Trophoblast cell (in vitro differentiated cells and primary cell): Measurements from ENCODE around the gene CALCOCO1.

ENCODE experiments used
- DNase-seq, 2 donors: peaks; one replicate each; pipeline ENCODE4 v3.0.0-alpha.2; 2016
- H2AFZ ChIP-seq: 2 replicates; pipeline ENCODE4 v1.6.1; 2013; ENCODE audit warnings: low read length, moderate library complexity, mild to moderate bottlenecking; ENCODE audit not compliant: insufficient read depth, poor library complexity
- H2AK5ac ChIP-seq: 2 replicates; pipeline ENCODE4 v1.6.1; 2013; ENCODE audit warnings: mild to moderate bottlenecking, low read length
- H2BK120ac ChIP-seq: 2 replicates; pipeline ENCODE4 v1.6.1; 2013; ENCODE audit warnings: low read length, mild to moderate bottlenecking, moderate library complexity; ENCODE audit not compliant: insufficient read depth, poor library complexity
- H2BK12ac ChIP-seq: 2 replicates; pipeline ENCODE4 v1.6.1; 2013; ENCODE audit warnings: mild to moderate bottlenecking, low read length, moderate library complexity
- H2BK5ac ChIP-seq: 2 replicates; pipeline ENCODE4 v1.6.1; 2013; ENCODE audit warnings: low read length, low read depth, moderate library complexity, mild to moderate bottlenecking; ENCODE audit not compliant: poor library complexity
- H3K14ac ChIP-seq: 2 replicates; pipeline ENCODE4 v1.6.1; 2013; ENCODE audit warnings: mild to moderate bottlenecking, low read length
- H3K18ac ChIP-seq: 2 replicates; pipeline ENCODE4 v1.6.1; 2013; ENCODE audit warnings: mild to moderate bottlenecking, low read length
- H3K23ac ChIP-seq: 2 replicates; pipeline ENCODE4 v1.6.1; 2013; ENCODE audit warnings: low read length
- H3K27ac ChIP-seq: 2 replicates; pipeline ENCODE4 v1.5.1; 2013; ENCODE audit warnings: low read depth, mild to moderate bottlenecking, inconsistent platforms, low read length, moderate library complexity
- H3K27me3 ChIP-seq: 2 replicates; pipeline ENCODE4 v1.6.1; 2013; ENCODE audit warnings: inconsistent platforms, mild to moderate bottlenecking, low read length, moderate library complexity; ENCODE audit not compliant: insufficient read depth
- H3K36me3 ChIP-seq, 2 experiments: 1 replicate in 1 of 2; 2 replicates in 1 of 2; pipeline ENCODE4 v1.6.1; 2013; ENCODE audit warnings: low read length in 2 of 2, mild to moderate bottlenecking in 2 of 2, moderate library complexity in 1 of 2; ENCODE audit not compliant: insufficient read depth in 2 of 2, control insufficient read depth in 1 of 2
- H3K4ac ChIP-seq: 2 replicates; pipeline ENCODE4 v1.6.1; 2013; ENCODE audit warnings: low read depth, mild to moderate bottlenecking, low read length, moderate library complexity
- H3K4me1 ChIP-seq, 2 experiments: 1 replicate in 1 of 2; 2 replicates in 1 of 2; pipeline ENCODE4 v1.6.1; 2013; ENCODE audit warnings: low read length in 2 of 2, mild to moderate bottlenecking in 2 of 2, moderate library complexity in 1 of 2; ENCODE audit not compliant: insufficient read depth in 2 of 2, control insufficient read depth in 1 of 2
- H3K4me2 ChIP-seq: 2 replicates; pipeline ENCODE4 v1.6.1; 2013; ENCODE audit warnings: inconsistent platforms, mild to moderate bottlenecking, low read length, moderate library complexity
- H3K4me3 ChIP-seq: 2 replicates; pipeline ENCODE4 v1.5.1; 2013; ENCODE audit warnings: mild to moderate bottlenecking, low read depth, low read length, inconsistent platforms
- H3K79me1 ChIP-seq: one replicate; pipeline ENCODE4 v1.6.1; 2013; ENCODE audit warnings: low read length
- H3K79me2 ChIP-seq: 2 replicates; pipeline ENCODE4 v1.6.1; 2013; ENCODE audit warnings: low read length, mild to moderate bottlenecking; ENCODE audit not compliant: control insufficient read depth, insufficient read depth, poor library complexity
- H3K9ac ChIP-seq: 2 replicates; pipeline ENCODE4 v1.6.1; 2013; ENCODE audit warnings: mild to moderate bottlenecking, low read length
- H3K9me3 ChIP-seq: 2 replicates; pipeline ENCODE4 v1.6.1; 2013; ENCODE audit warnings: low read depth, mild to moderate bottlenecking, control low read depth, inconsistent platforms, low read length; ENCODE audit not compliant: insufficient read depth
- H4K12ac ChIP-seq: 2 replicates; pipeline ENCODE4 v1.6.1; 2013; ENCODE audit warnings: low read depth, mild to moderate bottlenecking, low read length, moderate library complexity
- H4K8ac ChIP-seq: 2 replicates; pipeline ENCODE4 v1.6.1; 2013; ENCODE audit warnings: low read depth, mild to moderate bottlenecking, low read length, moderate library complexity
- H4K91ac ChIP-seq: one replicate; pipeline ENCODE4 v1.6.1; 2013; ENCODE audit warnings: low read depth, mild to moderate bottlenecking, low read length, moderate library complexity
- WGBS: extraction: QIAGEN DNeasy Blood & Tissue Kit; methylation state at CpG from one replicate; pipeline ENCODE4 v1.1.7; 2013; ENCODE audit warnings: missing lambda C conversion rate; ENCODE audit not compliant: insufficient read length, insufficient coverage; ENCODE audit errors: extremely low coverage; 5-methylcytosine and 5-hydroxymethylcytosine counted together

The CALCOCO1 gene

GRCh38 chr12:53664191-53664590 is 63.1 kb downstream of the CALCOCO1 start:
- no peak overlapping the region for H3K27ac ChIP-seq
- H4K12ac ChIP-seq, result no peak overlapping the region
- no peak overlapping the region for H3K18ac ChIP-seq
- no peak overlapping the region for H4K91ac ChIP-seq
- H3K9ac ChIP-seq, result no peak overlapping the region
- H2BK5ac ChIP-seq, result no peak overlapping the region
- no peak overlapping the region for H3K4me3 ChIP-seq
- no CpG with 5 or more reads among the region's 5 CpGs for WGBS
- DNase-seq, result no peak
- H3K14ac ChIP-seq, result no peak overlapping the region
- no peaks in the 10 kb centered on the region for H3K79me2 ChIP-seq
- H3K36me3 ChIP-seq, result peaks cover 30% of the 10 kb centered on the region in 2 experiments
- peaks cover 0 to under 1% of the 10 kb centered on the region in 2 experiments for H3K4me1 ChIP-seq
- no peaks in the 10 kb centered on the region for H3K27me3 ChIP-seq
- H2AFZ ChIP-seq, result no peak overlapping the region
- H3K79me1 ChIP-seq, result no peaks in the 10 kb centered on the region
- H3K9me3 ChIP-seq, result no peaks in the 10 kb centered on the region
- H3K23ac ChIP-seq, result no peak overlapping the region
- H2BK120ac ChIP-seq, result no peak overlapping the region
- no peak overlapping the region for H4K8ac ChIP-seq
- no peak overlapping the region for H2AK5ac ChIP-seq
- no peak overlapping the region for H3K4ac ChIP-seq
- no peak overlapping the region for H3K4me2 ChIP-seq
- H2BK12ac ChIP-seq, result no peak overlapping the region

GRCh38 chr12:53660041-53660440 is 67.2 kb downstream of the CALCOCO1 start:
- Histone ChIP-seq H3K79me1 (no peaks in the 10 kb centered on the region), H3K18ac (no peak overlapping the region), H2BK12ac (no peak overlapping the region), H3K4me1 (peaks cover 0 to 2% of the 10 kb centered on the region in 2 experiments), H3K9me3 (no peaks in the 10 kb centered on the region), H3K27ac (no peak overlapping the region), H4K91ac (no peak overlapping the region), H3K36me3 (peaks cover 7 to 11% of the 10 kb centered on the region in 2 experiments), H3K4me2 (no peak overlapping the region), H2BK5ac (no peak overlapping the region), H2BK120ac (no peak overlapping the region), H3K79me2 (no peaks in the 10 kb centered on the region), H3K9ac (no peak overlapping the region), H3K27me3 (no peaks in the 10 kb centered on the region), H3K4me3 (no peak overlapping the region), H2AK5ac (no peak overlapping the region), H3K4ac (no peak overlapping the region), H3K23ac (no peak overlapping the region), H3K14ac (no peak overlapping the region), H4K12ac (no peak overlapping the region), H2AFZ (no peak overlapping the region), H4K8ac (no peak overlapping the region)
- DNase-seq, result no peak
- WGBS, result no CpG with 5 or more reads among the region's 5 CpGs

GRCh38 chr12:53659571-53659981 is 67.7 kb downstream of the CALCOCO1 start:
- Histone ChIP-seq H3K4ac (no peak overlapping the region), H4K8ac (no peak overlapping the region), H4K91ac (no peak overlapping the region), H3K4me1 (peaks cover 0 to 2% of the 10 kb centered on the region in 2 experiments), H2AFZ (no peak overlapping the region), H4K12ac (no peak overlapping the region), H3K9ac (no peak overlapping the region), H3K23ac (no peak overlapping the region), H3K4me2 (no peak overlapping the region), H3K4me3 (no peak overlapping the region), H3K79me1 (no peaks in the 10 kb centered on the region), H3K79me2 (no peaks in the 10 kb centered on the region), H2AK5ac (no peak overlapping the region), H3K36me3 (peaks cover 4 to 7% of the 10 kb centered on the region in 2 experiments), H3K9me3 (no peaks in the 10 kb centered on the region), H2BK12ac (no peak overlapping the region), H3K27me3 (no peaks in the 10 kb centered on the region), H3K27ac (no peak overlapping the region), H2BK5ac (no peak overlapping the region), H3K18ac (no peak overlapping the region), H3K14ac (no peak overlapping the region), H2BK120ac (no peak overlapping the region)
- DNase-seq, result no peak
- no CpG with 5 or more reads among the region's 2 CpGs for WGBS

DNA sequence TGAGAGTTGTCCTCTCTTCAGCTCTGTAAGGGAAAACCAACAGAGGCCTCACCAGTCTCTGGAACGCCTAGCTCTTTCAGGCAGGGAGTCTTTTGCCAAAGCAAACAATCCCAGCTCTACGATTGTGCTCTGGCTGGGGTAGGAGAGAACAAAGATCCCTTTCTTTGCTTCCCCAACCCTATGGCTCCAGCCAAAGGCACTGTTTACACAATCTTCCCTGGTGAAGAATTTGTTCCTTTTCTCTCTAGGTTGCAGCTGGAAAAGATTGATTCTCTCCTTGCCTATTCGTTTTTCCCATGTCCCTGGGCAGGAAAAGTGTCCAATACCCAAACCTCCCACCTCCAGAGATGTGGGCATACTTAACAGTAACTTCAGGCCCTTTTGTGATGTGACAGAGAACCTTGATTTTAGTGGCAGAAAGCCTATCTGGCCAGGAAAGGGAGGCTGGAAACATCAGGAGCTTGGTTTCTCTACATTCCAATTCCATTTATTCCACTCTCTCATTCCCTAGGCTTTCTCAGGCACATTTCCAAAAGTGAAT is 68.2 kb downstream of the CALCOCO1 start:
- Histone ChIP-seq H4K91ac (no peak overlapping the region), H3K4me2 (no peak overlapping the region), H2AFZ (no peak overlapping the region), H3K79me2 (no peaks in the 10 kb centered on the region), H3K27me3 (no peaks in the 10 kb centered on the region), H3K4me3 (no peak overlapping the region), H4K8ac (no peak overlapping the region), H3K4me1 (peaks cover 0 to 2% of the 10 kb centered on the region in 2 experiments), H2AK5ac (no peak overlapping the region), H2BK5ac (no peak overlapping the region), H3K18ac (no peak overlapping the region), H3K4ac (no peak overlapping the region), H2BK12ac (no peak overlapping the region), H3K36me3 (peaks cover 3 to 6% of the 10 kb centered on the region in 2 experiments), H3K14ac (no peak overlapping the region), H2BK120ac (no peak overlapping the region), H3K23ac (no peak overlapping the region), H4K12ac (no peak overlapping the region), H3K79me1 (no peaks in the 10 kb centered on the region), H3K9ac (no peak overlapping the region), H3K9me3 (no peaks in the 10 kb centered on the region), H3K27ac (no peak overlapping the region)
- DNase-seq, result no peak
- WGBS, result no CpG with 5 or more reads among the region's 3 CpGs
